ENCODE data around the gene BRD4. TPM values are rescaled to one million over a fixed set of nuclear protein-coding genes. Genes with fewer than 3 reads are reported as not detected.

The BRD4 gene
- total and polyA plus RNA-seq, 2 of the 13 experiments (the other 11 are each of a cell fraction or from before 2014, with no cell fraction given), result 10.5 to 11.4 TPM

- ChIA-PET CTCF (ENCODE audit: low intra/inter-chr PET ratio, low total read pairs) (no interaction called here), POLR2A (no interaction called here)
- H3K27me3 ChIP-seq (ENCODE audit: control insufficient read depth in 1 of 2, insufficient read depth in 2 of 2, low read length in 2 of 2), result no peaks in the 10 kb centered on the region
- H3K9me3 ChIP-seq (ENCODE audit: low read length), result no peaks in the 10 kb centered on the region
- BruUV-seq (replicated peaks), result no TSS peak
- in situ Hi-C loops (cut with HindIII; ENCODE audit: extremely low pct_ligation_motif_present, low pct_unique_long_range_greater_than_20kb), result no loop called here
- H3K36me3 ChIP-seq (replicated peaks in 1 of 2; ENCODE audit: control insufficient read depth in 1 of 2, insufficient read depth in 2 of 2, low read length in 2 of 2), result peaks cover 28 to 49% of the 10 kb centered on the region in 2 experiments
- WGBS (ENCODE audit: low lambda C conversion rate), result 98% methylated on average over 9 of the region's 9 CpGs
- no peaks in the 10 kb centered on the region for H3K4me1 ChIP-seq (ENCODE audit: insufficient read depth, low read length)
- DNase-seq (ENCODE audit: low spot score) (no peak), ATAC-seq (no peak), FAIRE-seq (no peak)
- TF ChIP-seq TGIF2 (CRISPR knock-in tag; IDR thresholded peaks at IDR 0.05) (no peak), ZNF121 (CRISPR knock-in tag; IDR thresholded peaks at IDR 0.05) (no peak), CEBPZ (IDR thresholded peaks at IDR 0.05; ENCODE audit: low read length) (no peak), ZNF468 (CRISPR knock-in tag; IDR thresholded peaks at IDR 0.05) (no peak), MIXL1 (CRISPR knock-in tag; IDR thresholded peaks at IDR 0.05) (no peak), FLYWCH1 (CRISPR knock-in tag; IDR thresholded peaks at IDR 0.05) (no peak), HNRNPL (IDR thresholded peaks at IDR 0.05; ENCODE audit: low read depth, low read length) (no peak), CREBL2 (CRISPR knock-in tag; IDR thresholded peaks at IDR 0.05; ENCODE audit: borderline replicate concordance) (no peak), NR3C1 (CRISPR knock-in tag; IDR thresholded peaks at IDR 0.05) (no peak), GTF2F1 (IDR thresholded peaks at IDR 0.05; ENCODE audit: low read length) (no peak)
- TF ChIP-seq, protein P1, sequence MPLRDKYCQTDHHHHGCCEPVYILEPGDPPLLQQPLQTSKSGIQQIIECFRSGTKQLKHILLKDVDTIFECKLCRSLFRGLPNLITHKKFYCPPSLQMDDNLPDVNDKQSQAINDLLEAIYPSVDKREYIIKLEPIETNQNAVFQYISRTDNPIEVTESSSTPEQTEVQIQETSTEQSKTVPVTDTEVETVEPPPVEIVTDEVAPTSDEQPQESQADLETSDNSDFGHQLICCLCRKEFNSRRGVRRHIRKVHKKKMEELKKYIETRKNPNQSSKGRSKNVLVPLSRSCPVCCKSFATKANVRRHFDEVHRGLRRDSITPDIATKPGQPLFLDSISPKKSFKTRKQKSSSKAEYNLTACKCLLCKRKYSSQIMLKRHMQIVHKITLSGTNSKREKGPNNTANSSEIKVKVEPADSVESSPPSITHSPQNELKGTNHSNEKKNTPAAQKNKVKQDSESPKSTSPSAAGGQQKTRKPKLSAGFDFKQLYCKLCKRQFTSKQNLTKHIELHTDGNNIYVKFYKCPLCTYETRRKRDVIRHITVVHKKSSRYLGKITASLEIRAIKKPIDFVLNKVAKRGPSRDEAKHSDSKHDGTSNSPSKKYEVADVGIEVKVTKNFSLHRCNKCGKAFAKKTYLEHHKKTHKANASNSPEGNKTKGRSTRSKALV (CRISPR knock-in tag; IDR thresholded peaks at IDR 0.05), result no peak
- no peaks in the 10 kb centered on the region for H3K79me2 ChIP-seq (ENCODE audit: insufficient read depth, low read length)
- no peak overlapping the region for H3K4me3 ChIP-seq (replicated peaks in 1 of 3; ENCODE audit: insufficient read depth in 1 of 3, low read depth in 2 of 3, low read length in 3 of 3)
- H3K27ac ChIP-seq (ENCODE audit: extremely low read length, insufficient read depth, low read length), result no peak overlapping the region
- no peak overlapping the region for H2AFZ ChIP-seq (ENCODE audit: low read length)
- H4K20me1 ChIP-seq (ENCODE audit: insufficient read depth, low read length), result no peaks in the 10 kb centered on the region
- intact Hi-C loops (cut with micrococcal nuclease; ENCODE audit: unreplicated experiment), result no loop called here
- no peak overlapping the region for H3K4me2 ChIP-seq (ENCODE audit: low read depth, low read length)
- no peak overlapping the region for H3K9ac ChIP-seq (ENCODE audit: insufficient read depth, low read depth, low read length)
These were observed 95.5 kb downstream of the BRD4 start for GRCh38 chr19:15236886-15237285.
